Osteoblast (primary cell): ENCODE measurements around the gene ZNF211. TPM values are rescaled to one million over a fixed set of nuclear protein-coding genes. Genes with fewer than 3 reads are reported as not detected.

Experiments
- DNase-seq: peaks from one replicate; pipeline ENCODE4 v3.0.0; 2011; ENCODE audit warnings: low spot score, mixed read lengths; ENCODE audit not compliant: insufficient read length; ENCODE audit errors: missing footprints
- H2AFZ ChIP-seq: 2 replicates; pipeline ENCODE4 v1.6.0; 2011; ENCODE audit warnings: mild to moderate bottlenecking, low read length
- H3K27ac ChIP-seq: 2 replicates; pipeline ENCODE4 v1.5.1; 2011; ENCODE audit warnings: mild to moderate bottlenecking, low read depth, low read length, moderate library complexity
- H3K27me3 ChIP-seq: 2 replicates; pipeline ENCODE4 v1.6.0; 2012; ENCODE audit warnings: mild to moderate bottlenecking, control low read depth, inconsistent platforms, low read length, moderate library complexity; ENCODE audit not compliant: insufficient read depth
- H3K36me3 ChIP-seq: 2 replicates; pipeline ENCODE4 v1.5.1; 2011; ENCODE audit warnings: mild to moderate bottlenecking, low read length, control low read depth, moderate library complexity; ENCODE audit not compliant: insufficient read depth
- H3K4me1 ChIP-seq: 2 replicates; pipeline ENCODE4 v1.5.1; 2011; ENCODE audit warnings: mild to moderate bottlenecking, low read length, control low read depth, moderate library complexity; ENCODE audit not compliant: insufficient read depth
- H3K4me2 ChIP-seq: 2 replicates; pipeline ENCODE4 v1.6.0; 2011; ENCODE audit warnings: mild to moderate bottlenecking, low read length; ENCODE audit not compliant: insufficient read depth
- H3K4me3 ChIP-seq: fragments of 200-600 bp; sonication (generic); 3 replicates; pipeline ENCODE4 v1.5.1; 2012; ENCODE audit warnings: mild to moderate bottlenecking, low read length, inconsistent platforms; ENCODE audit not compliant: insufficient read depth
- H3K79me2 ChIP-seq: 2 replicates; pipeline ENCODE4 v1.6.0; 2012; ENCODE audit warnings: mild to moderate bottlenecking, low read length, control low read depth, inconsistent platforms; ENCODE audit not compliant: insufficient read depth
- H3K9me3 ChIP-seq: 2 replicates; pipeline ENCODE4 v1.5.1; 2011; ENCODE audit warnings: low read depth, low read length, control low read depth
- H4K20me1 ChIP-seq: 2 replicates; pipeline ENCODE4 v1.6.0; 2012; ENCODE audit warnings: mild to moderate bottlenecking, low read length, control low read depth; ENCODE audit not compliant: insufficient read depth
- CTCF ChIP-seq: IDR thresholded peaks from 2 replicates; pipeline ENCODE4 v1.5.1; 2011; ENCODE audit warnings: mild to moderate bottlenecking, low read depth, low read length, moderate library complexity; ENCODE audit errors: extremely low read depth
- total RNA-seq: library from RNA; depleted of rRNA; stranded (reverse); fragments of >200 nt; gene quantifications from 2 replicates; pipeline ENCODE4 v1.2.3, GENCODE V29; 2012

The ZNF211 gene
- total RNA-seq, 1 donor = 10.9 TPM

- Histone ChIP-seq H4K20me1 (no peaks in the 10 kb centered on the region), H2AFZ (no peak overlapping the region), H3K9me3 (peaks cover 30% of the 10 kb centered on the region), H3K4me1 (no peaks in the 10 kb centered on the region), H3K4me2 (no peak overlapping the region), H3K36me3 (peaks cover 42% of the 10 kb centered on the region), H3K27ac (no peak overlapping the region), H3K79me2 (no peaks in the 10 kb centered on the region), H3K27me3 (no peaks in the 10 kb centered on the region), H3K4me3 (no peak overlapping the region)
- no peak for TF ChIP-seq CTCF
- DNase-seq = no peak
Observed at GRCh38 chr19:57643734-57644133, 10.8 kb downstream of the ZNF211 start.

- H3K4me2 ChIP-seq = no peak overlapping the region
- no peak for DNase-seq
- no peak for TF ChIP-seq CTCF
- no peaks in the 10 kb centered on the region for H4K20me1 ChIP-seq
- H3K36me3 ChIP-seq = no peaks in the 10 kb centered on the region
- no peak overlapping the region for H3K4me3 ChIP-seq
- H2AFZ ChIP-seq = no peak overlapping the region
- no peaks in the 10 kb centered on the region for H3K27me3 ChIP-seq
- H3K9me3 ChIP-seq = no peaks in the 10 kb centered on the region
- H3K4me1 ChIP-seq = no peaks in the 10 kb centered on the region
- H3K79me2 ChIP-seq = no peaks in the 10 kb centered on the region
- H3K27ac ChIP-seq = no peak overlapping the region
Observed at GRCh38 chr19:57648331-57649003, 15.5 kb downstream of the ZNF211 start.

GRCh38 chr19:57651654-57651996, 18.7 kb downstream of the ZNF211 start:
- Histone ChIP-seq H3K79me2 (no peaks in the 10 kb centered on the region), H3K27me3 (no peaks in the 10 kb centered on the region), H3K9me3 (no peaks in the 10 kb centered on the region), H3K4me3 (no peak overlapping the region), H2AFZ (no peak overlapping the region), H3K27ac (no peak overlapping the region), H3K4me1 (no peaks in the 10 kb centered on the region), H4K20me1 (no peaks in the 10 kb centered on the region), H3K36me3 (no peaks in the 10 kb centered on the region), H3K4me2 (no peak overlapping the region)
- no peak for DNase-seq
- no peak for TF ChIP-seq CTCF

- Histone ChIP-seq H2AFZ (no peak overlapping the region), H3K9me3 (no peaks in the 10 kb centered on the region), H3K27me3 (no peaks in the 10 kb centered on the region), H3K79me2 (no peaks in the 10 kb centered on the region), H3K27ac (no peak overlapping the region), H3K4me2 (no peak overlapping the region), H3K4me3 (no peak overlapping the region), H3K4me1 (no peaks in the 10 kb centered on the region), H4K20me1 (no peaks in the 10 kb centered on the region), H3K36me3 (no peaks in the 10 kb centered on the region)
- no peak for TF ChIP-seq CTCF
- no peak for DNase-seq
Observed at GRCh38 chr19:57653689-57654088, 20.7 kb downstream of the ZNF211 start.
